Calu3 (cell line): Measurements from ENCODE around the gene C20orf202. TPM values are rescaled to one million over a fixed set of nuclear protein-coding genes. Genes with fewer than 3 reads are reported as not detected.

Experiments
- BruUV-seq: library from RNA; stranded (reverse); fragments of 400-500 nt; replicated peaks from 2 replicates; lab custom pipeline; 2021; lab: Mats Ljungman, UMichigan
- CTCF ChIA-PET: fragments of 300-600 bp; sonication (Branson Sonifier 250); formaldehyde crosslinking; loops from one replicate; lab custom pipeline; 2022; ENCODE audit warnings: antibody characterized with exemption; lab: Charles Lee
- DNase-seq: peaks from one replicate; pipeline ENCODE4 v3.0.0; 2022
- H3K27ac Mint-ChIP-seq: one replicate; pipeline ENCODE4 v1.8.0; 2022; ENCODE audit warnings: mixed read lengths; ENCODE audit not compliant: unreplicated experiment
- H3K27me3 Mint-ChIP-seq: one replicate; pipeline ENCODE4 v1.8.0; 2022; ENCODE audit warnings: mixed read lengths; ENCODE audit not compliant: unreplicated experiment
- H3K36me3 Mint-ChIP-seq: one replicate; pipeline ENCODE4 v1.8.0; 2022; ENCODE audit warnings: mild to moderate bottlenecking, moderate library complexity, mixed read lengths; ENCODE audit not compliant: insufficient read depth, unreplicated experiment
- H3K4me1 Mint-ChIP-seq: one replicate; pipeline ENCODE4 v1.8.0; 2022; ENCODE audit warnings: mild to moderate bottlenecking, low read depth, mixed read lengths; ENCODE audit not compliant: unreplicated experiment
- H3K4me3 Mint-ChIP-seq: one replicate; pipeline ENCODE4 v1.8.0; 2022; ENCODE audit warnings: mild to moderate bottlenecking, low read depth, moderate library complexity, mixed read lengths; ENCODE audit not compliant: unreplicated experiment
- H3K9me3 Mint-ChIP-seq: one replicate; pipeline ENCODE4 v1.8.0; 2022; ENCODE audit warnings: low read depth, mixed read lengths; ENCODE audit not compliant: unreplicated experiment
- CTCF ChIP-seq: fragments of 200-600 bp; IDR thresholded peaks from one replicate; pipeline ENCODE4 v1.8.0; 2022; ENCODE audit warnings: antibody characterized with exemption; ENCODE audit not compliant: unreplicated experiment
- intact Hi-C: fragments of 100-400 bp; cut with micrococcal nuclease; formaldehyde crosslinking; loops from one replicate; pipeline ENCODE4 v1.10.0; 2022; ENCODE audit not compliant: unreplicated experiment
- total RNA-seq: library from RNA; stranded (reverse); gene quantifications from 2 replicates; pipeline ENCODE4 v1.2.3, GENCODE V29; 2022

Gene C20orf202
- total RNA-seq, 1 experiment from 2014 or later = not detected

- DNase-seq = no peak
- CTCF ChIA-PET = no interaction called here
- Mint-ChIP-seq H3K4me3 (no peak overlapping the region), H3K36me3 (peaks cover 7% of the 10 kb centered on the region), H3K4me1 (no peaks in the 10 kb centered on the region), H3K9me3 (no peaks in the 10 kb centered on the region), H3K27me3 (peaks cover 31% of the 10 kb centered on the region), H3K27ac (no peak overlapping the region)
- no peak for TF ChIP-seq CTCF
- BruUV-seq = no TSS peak
- intact Hi-C loops = no loop called here
Observed at GRCh38 chr20:1182106-1182505, 21.1 kb upstream of the C20orf202 start.

DNA sequence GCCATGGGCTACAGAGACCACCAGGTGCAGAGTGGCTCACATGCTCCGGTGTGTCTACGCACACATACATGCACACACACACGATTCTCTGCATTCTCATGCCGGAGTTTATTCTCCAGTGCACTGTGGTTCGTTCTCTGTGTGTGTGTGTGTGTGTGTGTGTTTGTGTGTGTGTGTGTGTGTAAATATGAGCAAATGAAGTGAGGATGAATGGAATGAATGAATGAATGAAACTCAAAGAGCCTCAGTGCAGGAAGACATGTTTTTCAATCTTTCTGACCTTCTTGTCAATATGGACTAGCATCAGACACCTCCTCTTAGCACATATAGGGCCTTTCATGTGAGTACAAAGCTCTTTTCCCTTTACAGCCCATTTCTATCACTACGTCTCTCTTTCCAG lies 20.1 kb upstream of the C20orf202 start:
- Mint-ChIP-seq H3K9me3 (no peaks in the 10 kb centered on the region), H3K27me3 (peaks cover 31% of the 10 kb centered on the region), H3K36me3 (peaks cover 7% of the 10 kb centered on the region), H3K4me3 (no peak overlapping the region), H3K4me1 (no peaks in the 10 kb centered on the region), H3K27ac (no peak overlapping the region)
- CTCF ChIA-PET = no interaction called here
- no peak for TF ChIP-seq CTCF
- BruUV-seq = no TSS peak
- intact Hi-C loops = no loop called here
- DNase-seq = no peak

- peaks cover 31% of the 10 kb centered on the region for H3K27me3 Mint-ChIP-seq
- BruUV-seq = no TSS peak
- CTCF ChIA-PET = interaction anchor here (0.8 kb wide), 1 partner anchor 65 kb away, joined by 4 read pairs; no protein-coding TSS in a partner anchor
Observed at GRCh38 chr20:1184260-1184637, 19.0 kb upstream of the C20orf202 start.

GRCh38 chr20:1184638-1185315 lies 18.5 kb upstream of the C20orf202 start, which contains the start of gene TMEM74B:
Gene TMEM74B (minus strand): TSS chr20:1184981. CDS start chr20:1183801, 1,180 bp downstream.
- TF ChIP-seq CTCF = no peak
- intact Hi-C loops = loop anchor here (5.0 kb wide), 1 partner anchor 227 kb away; no protein-coding TSS in a partner anchor
- no TSS peak for BruUV-seq
- Mint-ChIP-seq H3K4me1 (no peaks in the 10 kb centered on the region), H3K27me3 (peaks cover 31% of the 10 kb centered on the region), H3K4me3 (peak within 1 kb of the TSS; percentile 53), H3K9me3 (no peaks in the 10 kb centered on the region), H3K27ac (no peak within 1 kb of the TSS), H3K36me3 (peaks cover 7% of the 10 kb centered on the region)
- no peak for DNase-seq
- CTCF ChIA-PET = interaction anchor here (0.8 kb wide), 1 partner anchor 65 kb away, joined by 4 read pairs; no protein-coding TSS in a partner anchor

More at GRCh38 chr20:1184260-1184637, 19.0 kb upstream of the C20orf202 start:
- Mint-ChIP-seq H3K36me3 (peaks cover 7% of the 10 kb centered on the region), H3K27ac (no peak overlapping the region), H3K9me3 (no peaks in the 10 kb centered on the region), H3K4me3 (peak overlapping the region; percentile 53), H3K4me1 (no peaks in the 10 kb centered on the region)
- no peak for DNase-seq
- intact Hi-C loops = no loop called here
- no peak for TF ChIP-seq CTCF
